Measurements from ENCODE around the gene ARFRP1.

The ARFRP1 gene

GRCh38 chr20:63748070-63748933, 40.5 kb upstream of the ARFRP1 start:
- no peak overlapping the region for H2BK15ac ChIP-seq (replicated peaks; ENCODE audit: low read depth)
- no peak overlapping the region for H3K18ac ChIP-seq (ENCODE audit: low read length)
- H2BK120ac ChIP-seq (ENCODE audit: low read depth, low read length), result no peak overlapping the region
- H3K9ac ChIP-seq (ENCODE audit: low read length), result no peak overlapping the region
- H3K27me3 ChIP-seq (ENCODE audit: insufficient read depth, low read length, poor library complexity), result no peaks in the 10 kb centered on the region
- H3K4me3 ChIP-seq (ENCODE audit: low read length), result no peak overlapping the region
- WGBS (ENCODE audit: extremely low coverage, insufficient coverage, low lambda C conversion rate), result no CpG with 5 or more reads among the region's 20 CpGs
- H3K4me2 ChIP-seq (ENCODE audit: low read length), result no peak overlapping the region
- no peak overlapping the region for H3K56ac ChIP-seq (ENCODE audit: low read length)
- H3K4ac ChIP-seq (ENCODE audit: low read depth, low read length), result no peak overlapping the region
- no peaks in the 10 kb centered on the region for H3K4me1 ChIP-seq (ENCODE audit: control insufficient read depth, low read depth, low read length)
- H4K8ac ChIP-seq (ENCODE audit: low read depth, low read length), result no peak overlapping the region
- H2BK5ac ChIP-seq (ENCODE audit: low read length), result no peak overlapping the region
- H4K5ac ChIP-seq (ENCODE audit: low read length), result no peak overlapping the region
- no peaks in the 10 kb centered on the region for H3K36me3 ChIP-seq (ENCODE audit: control insufficient read depth, insufficient read depth, low read length)
- H3K79me2 ChIP-seq (ENCODE audit: control insufficient read depth, insufficient read depth, low read length), result no peaks in the 10 kb centered on the region
- no peak overlapping the region for H3K27ac ChIP-seq (ENCODE audit: low read depth, low read length)
- no peak for DNase-seq
- no peak overlapping the region for H2AK5ac ChIP-seq (ENCODE audit: low read length)
- H3K23ac ChIP-seq (ENCODE audit: low read length), result no peak overlapping the region
- no peaks in the 10 kb centered on the region for H3K79me1 ChIP-seq (ENCODE audit: low read length)

- no peak overlapping the region for H4K5ac ChIP-seq (ENCODE audit: low read length)
- H3K4me1 ChIP-seq (ENCODE audit: control insufficient read depth, low read depth, low read length), result no peaks in the 10 kb centered on the region
- no peak overlapping the region for H3K18ac ChIP-seq (ENCODE audit: low read length)
- no CpG with 5 or more reads among the region's 13 CpGs for WGBS (ENCODE audit: extremely low coverage, insufficient coverage, low lambda C conversion rate)
- no peaks in the 10 kb centered on the region for H3K79me2 ChIP-seq (ENCODE audit: control insufficient read depth, insufficient read depth, low read length)
- no peak overlapping the region for H3K56ac ChIP-seq (ENCODE audit: low read length)
- H3K36me3 ChIP-seq (ENCODE audit: control insufficient read depth, insufficient read depth, low read length), result no peaks in the 10 kb centered on the region
- no peak overlapping the region for H2BK15ac ChIP-seq (replicated peaks; ENCODE audit: low read depth)
- no peak overlapping the region for H3K4ac ChIP-seq (ENCODE audit: low read depth, low read length)
- no peak overlapping the region for H4K8ac ChIP-seq (ENCODE audit: low read depth, low read length)
- H3K4me3 ChIP-seq (ENCODE audit: low read length), result no peak overlapping the region
- H3K9ac ChIP-seq (ENCODE audit: low read length), result no peak overlapping the region
- no peak overlapping the region for H2AK5ac ChIP-seq (ENCODE audit: low read length)
- H3K27ac ChIP-seq (ENCODE audit: low read depth, low read length), result no peak overlapping the region
- no peak overlapping the region for H3K23ac ChIP-seq (ENCODE audit: low read length)
- H3K4me2 ChIP-seq (ENCODE audit: low read length), result no peak overlapping the region
- H3K27me3 ChIP-seq (ENCODE audit: insufficient read depth, low read length, poor library complexity), result no peaks in the 10 kb centered on the region
- no peak for DNase-seq
- no peak overlapping the region for H2BK5ac ChIP-seq (ENCODE audit: low read length)
- no peak overlapping the region for H2BK120ac ChIP-seq (ENCODE audit: low read depth, low read length)
- no peaks in the 10 kb centered on the region for H3K79me1 ChIP-seq (ENCODE audit: low read length)
Measured at GRCh38 chr20:63747622-63748069, 39.9 kb upstream of the ARFRP1 start.

GRCh38 chr20:63746751-63747315, 39.1 kb upstream of the ARFRP1 start:
- H2BK120ac ChIP-seq (ENCODE audit: low read depth, low read length), result no peak overlapping the region
- H4K5ac ChIP-seq (ENCODE audit: low read length), result no peak overlapping the region
- no peak overlapping the region for H3K4ac ChIP-seq (ENCODE audit: low read depth, low read length)
- no CpG with 5 or more reads among the region's 47 CpGs for WGBS (ENCODE audit: extremely low coverage, insufficient coverage, low lambda C conversion rate)
- no peaks in the 10 kb centered on the region for H3K79me2 ChIP-seq (ENCODE audit: control insufficient read depth, insufficient read depth, low read length)
- no peak overlapping the region for H3K56ac ChIP-seq (ENCODE audit: low read length)
- no peaks in the 10 kb centered on the region for H3K4me1 ChIP-seq (ENCODE audit: control insufficient read depth, low read depth, low read length)
- no peak overlapping the region for H3K27ac ChIP-seq (ENCODE audit: low read depth, low read length)
- no peak overlapping the region for H3K4me2 ChIP-seq (ENCODE audit: low read length)
- H2BK15ac ChIP-seq (replicated peaks; ENCODE audit: low read depth), result no peak overlapping the region
- H3K36me3 ChIP-seq (ENCODE audit: control insufficient read depth, insufficient read depth, low read length), result no peaks in the 10 kb centered on the region
- no peak overlapping the region for H3K9ac ChIP-seq (ENCODE audit: low read length)
- no peak overlapping the region for H3K23ac ChIP-seq (ENCODE audit: low read length)
- no peak overlapping the region for H3K4me3 ChIP-seq (ENCODE audit: low read length)
- no peaks in the 10 kb centered on the region for H3K79me1 ChIP-seq (ENCODE audit: low read length)
- H2BK5ac ChIP-seq (ENCODE audit: low read length), result no peak overlapping the region
- H4K8ac ChIP-seq (ENCODE audit: low read depth, low read length), result no peak overlapping the region
- no peaks in the 10 kb centered on the region for H3K27me3 ChIP-seq (ENCODE audit: insufficient read depth, low read length, poor library complexity)
- no peak for DNase-seq
- no peak overlapping the region for H3K18ac ChIP-seq (ENCODE audit: low read length)
- H2AK5ac ChIP-seq (ENCODE audit: low read length), result no peak overlapping the region

GRCh38 chr20:63745961-63746731, 38.4 kb upstream of the ARFRP1 start:
- Histone ChIP-seq H4K5ac (ENCODE audit: low read length) (no peak overlapping the region), H3K18ac (ENCODE audit: low read length) (no peak overlapping the region), H3K23ac (ENCODE audit: low read length) (no peak overlapping the region), H3K79me1 (ENCODE audit: low read length) (no peaks in the 10 kb centered on the region), H2AK5ac (ENCODE audit: low read length) (no peak overlapping the region), H2BK120ac (ENCODE audit: low read depth, low read length) (no peak overlapping the region), H3K79me2 (ENCODE audit: control insufficient read depth, insufficient read depth, low read length) (no peaks in the 10 kb centered on the region), H3K9ac (ENCODE audit: low read length) (no peak overlapping the region), H3K4ac (ENCODE audit: low read depth, low read length) (no peak overlapping the region), H3K4me1 (ENCODE audit: control insufficient read depth, low read depth, low read length) (no peaks in the 10 kb centered on the region), H3K27me3 (ENCODE audit: insufficient read depth, low read length, poor library complexity) (no peaks in the 10 kb centered on the region), H2BK5ac (ENCODE audit: low read length) (no peak overlapping the region), H3K27ac (ENCODE audit: low read depth, low read length) (no peak overlapping the region), H4K8ac (ENCODE audit: low read depth, low read length) (no peak overlapping the region), H2BK15ac (replicated peaks; ENCODE audit: low read depth) (no peak overlapping the region), H3K56ac (ENCODE audit: low read length) (no peak overlapping the region), H3K4me2 (ENCODE audit: low read length) (no peak overlapping the region), H3K36me3 (ENCODE audit: control insufficient read depth, insufficient read depth, low read length) (no peaks in the 10 kb centered on the region), H3K4me3 (ENCODE audit: low read length) (no peak overlapping the region)
- DNase-seq, result no peak
- WGBS (ENCODE audit: extremely low coverage, insufficient coverage, low lambda C conversion rate), result no CpG with 5 or more reads among the region's 26 CpGs

GRCh38 chr20:63745424-63745805, 37.6 kb upstream of the ARFRP1 start:
- Histone ChIP-seq H3K23ac (ENCODE audit: low read length) (no peak overlapping the region), H3K36me3 (ENCODE audit: control insufficient read depth, insufficient read depth, low read length) (no peaks in the 10 kb centered on the region), H4K5ac (ENCODE audit: low read length) (no peak overlapping the region), H3K27ac (ENCODE audit: low read depth, low read length) (no peak overlapping the region), H2BK5ac (ENCODE audit: low read length) (no peak overlapping the region), H3K4me1 (ENCODE audit: control insufficient read depth, low read depth, low read length) (no peaks in the 10 kb centered on the region), H3K4ac (ENCODE audit: low read depth, low read length) (no peak overlapping the region), H3K79me1 (ENCODE audit: low read length) (no peaks in the 10 kb centered on the region), H2BK120ac (ENCODE audit: low read depth, low read length) (no peak overlapping the region), H3K27me3 (ENCODE audit: insufficient read depth, low read length, poor library complexity) (no peaks in the 10 kb centered on the region), H3K79me2 (ENCODE audit: control insufficient read depth, insufficient read depth, low read length) (no peaks in the 10 kb centered on the region), H2BK15ac (replicated peaks; ENCODE audit: low read depth) (no peak overlapping the region), H4K8ac (ENCODE audit: low read depth, low read length) (no peak overlapping the region), H3K4me3 (ENCODE audit: low read length) (no peak overlapping the region), H3K4me2 (ENCODE audit: low read length) (no peak overlapping the region), H3K56ac (ENCODE audit: low read length) (no peak overlapping the region), H2AK5ac (ENCODE audit: low read length) (no peak overlapping the region), H3K18ac (ENCODE audit: low read length) (no peak overlapping the region), H3K9ac (ENCODE audit: low read length) (no peak overlapping the region)
- no peak for DNase-seq
- WGBS (ENCODE audit: extremely low coverage, insufficient coverage, low lambda C conversion rate), result no CpG with 5 or more reads among the region's 15 CpGs
